Activated CD4-positive, CD25-positive, alpha-beta regulatory T cell treated with anti-CD3 and anti-CD28 coated beads, Interleukin-2, amount 50 U/mL, for 24 hours (primary cell): Measurements from ENCODE around the gene DPP7.
"Not testable (repeated sequence)": the region's sequence is repeated elsewhere in the genome, so short reads cannot be mapped to it uniquely, and the experiment has no call there.

ENCODE experiments used
- ATAC-seq, 2 donors: fragments of 150-1000 bp; cut with Tn5 transposase; one replicate each; pipeline ENCODE4 v1.10.0; 2021; ENCODE audit warnings: mild to moderate bottlenecking in 1 of 2, moderate library complexity in 1 of 2

DPP7 gene

DNA sequence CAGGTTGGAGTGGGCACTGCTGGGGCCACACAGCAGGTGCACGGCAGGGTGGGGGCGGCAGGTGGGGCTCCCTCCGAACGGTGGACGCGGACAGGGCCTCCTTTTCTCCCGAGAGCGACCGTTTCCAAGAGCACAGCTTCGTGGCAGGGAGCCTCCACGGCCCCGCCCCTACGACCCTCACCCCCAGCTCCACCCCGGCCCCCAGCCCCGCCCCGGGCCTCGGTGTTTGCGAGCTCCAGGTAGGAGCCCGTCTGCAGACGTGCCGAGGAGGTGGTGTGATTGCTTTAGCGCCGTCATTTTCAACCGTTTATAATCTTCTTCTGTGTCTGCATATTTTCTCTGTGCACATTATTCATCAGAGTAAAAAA is 33.2 kb upstream of the DPP7 start:
- no peak for ATAC-seq

DNA sequence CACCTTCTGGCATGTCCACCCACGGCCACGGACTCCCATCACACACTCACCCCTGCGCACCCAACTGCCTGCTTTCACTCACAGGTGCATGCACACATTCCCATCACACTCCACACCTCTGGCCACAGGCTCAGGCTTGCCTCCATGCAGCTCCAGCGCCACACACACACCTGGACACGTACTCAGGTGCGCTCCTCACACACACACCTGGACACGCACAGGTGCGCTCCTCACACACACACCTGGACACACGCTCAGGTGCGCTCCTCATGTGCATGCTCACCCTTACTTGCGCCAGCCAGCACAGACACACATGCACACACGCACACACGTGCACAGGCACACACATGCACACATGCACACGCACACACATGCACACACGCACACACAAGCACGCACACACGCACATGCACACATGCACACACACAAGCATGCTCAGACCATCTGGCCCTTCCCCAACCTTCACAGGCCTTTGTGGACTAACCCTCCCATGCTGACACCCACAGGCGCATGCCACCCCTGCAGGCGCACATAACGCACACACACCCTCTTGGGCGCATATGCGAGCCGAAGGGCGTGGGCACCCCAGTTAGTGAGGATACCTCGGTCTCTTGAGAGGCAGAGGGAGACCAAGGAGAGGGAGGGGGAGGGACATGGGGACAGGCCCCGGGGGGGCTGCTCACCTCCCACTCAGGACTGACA is 32.7 kb upstream of the DPP7 start:
- ATAC-seq = no peak

DNA sequence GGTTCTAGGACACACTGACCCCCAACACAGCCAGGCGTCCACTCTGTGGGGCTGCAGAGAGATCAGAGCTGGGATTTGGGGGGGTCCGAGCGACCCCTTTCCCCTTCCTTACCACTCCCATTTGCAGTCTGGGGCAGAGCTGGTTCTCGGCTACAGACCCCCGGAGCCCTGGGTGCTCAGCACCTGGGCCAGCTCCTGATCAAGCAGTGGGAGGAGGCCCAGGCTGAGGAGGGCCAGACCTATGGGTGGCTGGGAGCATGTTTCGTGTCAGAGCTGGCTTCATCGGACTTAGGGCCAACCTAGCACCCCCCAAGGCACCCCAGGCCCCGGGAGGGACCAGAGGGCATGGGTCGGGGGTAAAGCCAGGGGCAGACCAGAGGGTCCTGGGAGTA is 32.0 kb upstream of the DPP7 start:
- ATAC-seq = no peak

DNA sequence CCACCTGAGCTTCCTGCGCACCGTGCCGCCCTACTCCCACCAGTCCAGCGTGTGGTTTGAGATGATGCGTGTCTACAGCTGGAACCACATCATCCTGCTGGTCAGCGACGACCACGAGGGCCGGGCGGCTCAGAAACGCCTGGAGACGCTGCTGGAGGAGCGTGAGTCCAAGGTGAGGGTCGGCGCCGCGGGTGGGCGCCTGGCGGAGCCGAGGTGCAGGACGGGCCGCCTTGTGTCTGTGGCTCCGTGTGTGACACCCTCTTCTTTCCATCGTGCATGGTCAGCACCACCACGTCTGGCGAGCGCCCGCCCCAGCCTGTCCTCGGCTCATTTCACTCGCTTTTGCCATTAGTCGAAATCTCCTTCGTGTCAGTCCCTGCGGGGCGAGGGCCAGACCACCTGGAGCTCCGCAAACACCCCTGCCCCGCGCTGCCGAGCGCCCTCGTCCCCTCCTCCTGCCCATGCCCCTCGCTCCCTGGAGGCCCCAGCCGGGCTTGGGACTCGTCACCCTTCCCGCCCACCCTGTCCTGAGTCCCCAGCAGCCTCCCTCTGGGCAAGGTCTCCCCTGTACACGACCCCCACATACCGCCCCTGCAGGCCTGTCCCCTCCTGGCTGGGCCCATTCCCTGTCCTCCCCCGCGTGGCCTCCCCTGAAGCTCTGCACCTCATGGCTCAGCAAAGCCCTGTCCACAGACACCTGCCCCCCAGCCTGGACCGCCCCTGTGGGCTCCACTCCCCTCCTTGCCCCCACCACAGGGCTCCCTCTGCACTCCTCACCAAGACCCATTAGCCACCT is 31.4 kb upstream of the DPP7 start:
- no peak for ATAC-seq

DNA sequence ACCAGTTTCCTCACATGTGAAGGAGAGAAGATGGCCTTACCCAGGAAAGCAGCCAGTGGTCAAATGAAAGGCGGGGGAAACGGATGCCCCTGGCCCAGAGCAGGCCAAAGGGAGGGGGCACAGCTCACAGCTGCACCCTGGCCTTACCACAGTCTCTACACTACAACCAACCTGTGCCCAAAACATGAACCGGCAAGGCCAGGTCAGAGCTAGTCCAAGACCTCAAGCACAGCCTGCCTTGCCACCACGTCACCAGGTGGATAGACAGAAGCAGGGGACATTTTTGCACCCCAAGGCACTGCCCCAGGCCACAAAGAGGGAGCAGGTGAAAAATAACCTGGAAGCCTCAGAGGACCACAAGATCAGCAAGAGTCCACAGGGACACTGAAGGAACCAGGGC is 28.9 kb upstream of the DPP7 start:
- no peak for ATAC-seq

DNA sequence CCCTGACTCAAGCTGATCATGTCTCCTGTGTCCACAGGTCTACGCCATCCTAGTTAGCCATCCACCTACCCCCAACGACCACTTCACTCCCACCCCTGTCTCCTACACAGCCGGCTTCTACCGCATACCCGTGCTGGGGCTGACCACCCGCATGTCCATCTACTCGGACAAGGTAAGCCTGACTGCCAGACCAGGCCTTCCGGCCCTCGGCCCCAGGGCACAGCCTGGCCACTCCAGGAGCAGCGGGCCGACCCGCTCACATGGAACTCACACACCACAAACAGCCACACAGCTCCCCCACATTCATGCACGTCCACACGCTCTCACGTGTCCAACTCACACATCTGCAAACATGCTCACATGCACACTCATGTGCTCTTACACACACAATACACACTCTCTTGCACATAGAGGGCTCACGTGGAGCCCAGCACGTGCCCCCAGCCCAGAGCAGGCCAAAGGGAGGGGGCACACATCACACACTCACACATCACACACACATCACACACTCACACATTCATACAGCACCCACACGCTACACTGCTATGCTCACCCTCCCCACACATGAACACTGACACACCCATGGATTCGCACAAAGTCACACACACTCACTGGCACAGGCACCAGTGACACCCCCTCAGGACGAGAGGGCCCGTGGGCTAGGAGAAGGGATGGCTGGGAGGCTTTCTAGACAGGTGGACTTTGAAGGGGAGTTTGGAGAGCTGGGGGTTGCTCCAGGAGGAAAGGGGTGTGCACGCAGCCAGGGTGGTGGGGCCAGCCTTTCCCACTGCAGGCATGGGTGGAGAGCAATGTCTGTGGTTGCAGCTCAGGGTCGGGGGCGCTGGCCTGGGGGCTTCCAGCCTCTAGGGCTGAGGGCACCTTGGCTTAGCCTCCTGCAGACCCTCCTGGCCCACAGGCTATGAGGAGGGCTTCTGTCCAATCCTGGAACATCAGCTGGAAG is 27.7 kb upstream of the DPP7 start:
- no peak for ATAC-seq

DNA sequence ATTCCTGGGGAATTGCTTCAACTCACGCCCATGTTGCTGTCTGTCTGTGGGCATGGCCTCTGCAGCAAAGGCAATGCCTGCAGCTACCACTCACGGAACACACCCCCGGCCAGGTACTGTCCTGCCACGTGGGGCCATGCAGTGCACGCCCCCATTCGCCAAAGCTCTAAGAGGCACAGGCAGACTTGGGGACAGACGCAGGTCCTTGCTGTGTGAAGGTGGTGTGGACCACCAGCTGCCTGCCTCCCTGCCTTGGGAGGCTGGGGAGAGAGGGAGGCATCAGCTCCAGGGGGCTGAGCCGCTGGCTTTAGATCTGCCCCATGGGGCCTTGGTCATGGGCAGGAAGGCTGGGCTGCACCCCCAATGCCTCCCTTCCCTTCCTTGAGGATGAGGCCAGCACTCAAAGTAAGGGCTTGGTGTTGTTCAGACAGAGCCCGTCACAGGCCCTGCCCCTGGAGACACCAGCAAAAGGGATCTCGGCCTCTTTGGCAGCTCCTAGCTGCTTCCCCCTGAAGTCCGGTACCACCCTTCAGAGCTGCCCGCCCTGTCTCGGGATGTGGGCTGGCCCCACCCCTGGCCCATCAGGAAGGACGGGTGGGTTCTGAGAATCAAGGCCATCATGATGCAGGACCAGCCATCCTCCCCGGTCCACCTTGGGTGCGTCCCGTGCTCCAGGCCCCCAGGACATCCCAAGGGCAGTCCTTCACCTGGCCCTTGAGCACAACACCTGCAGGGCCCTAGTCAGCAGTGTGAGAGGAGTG is 26.7 kb upstream of the DPP7 start:
- no peak for ATAC-seq

DNA sequence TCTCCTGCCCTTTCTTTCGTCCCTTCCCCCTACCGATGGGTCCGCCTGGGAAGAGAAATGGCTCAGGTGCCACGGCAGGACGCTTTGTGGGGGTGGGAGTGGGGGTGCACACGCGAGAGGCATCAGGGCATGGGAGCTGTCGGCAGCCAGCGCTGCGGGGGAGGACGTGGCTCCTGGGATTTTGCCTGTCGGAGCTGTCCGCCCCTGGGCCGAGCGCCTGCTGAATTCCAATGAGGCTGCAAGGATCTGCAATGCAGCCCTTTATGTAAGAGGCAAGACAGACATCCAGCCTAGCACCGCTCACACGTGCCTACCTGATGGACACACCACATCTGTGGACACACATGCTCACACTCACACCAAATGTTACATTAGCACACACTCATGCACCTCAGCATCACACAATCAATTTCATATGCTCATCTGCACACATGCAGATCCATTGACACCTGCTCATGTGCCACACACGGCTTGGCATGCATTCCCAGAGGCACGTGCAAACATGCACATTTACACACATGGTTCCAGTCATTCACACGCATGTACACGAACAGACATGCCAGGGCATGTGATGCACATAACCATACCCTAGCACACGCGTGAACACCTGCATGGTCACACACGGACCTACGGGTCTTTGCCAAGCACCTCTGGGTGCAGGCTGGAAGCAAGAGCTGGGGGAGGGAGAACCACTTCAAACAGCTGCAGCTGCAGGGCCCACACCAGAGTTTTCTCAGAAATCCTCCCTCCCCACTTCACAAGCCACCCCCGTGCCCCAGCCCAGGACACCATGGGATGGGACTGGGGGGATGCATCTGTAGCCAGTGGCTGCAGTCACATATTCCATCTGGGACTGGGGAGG is 25.8 kb upstream of the DPP7 start:
- no peak for ATAC-seq

DNA sequence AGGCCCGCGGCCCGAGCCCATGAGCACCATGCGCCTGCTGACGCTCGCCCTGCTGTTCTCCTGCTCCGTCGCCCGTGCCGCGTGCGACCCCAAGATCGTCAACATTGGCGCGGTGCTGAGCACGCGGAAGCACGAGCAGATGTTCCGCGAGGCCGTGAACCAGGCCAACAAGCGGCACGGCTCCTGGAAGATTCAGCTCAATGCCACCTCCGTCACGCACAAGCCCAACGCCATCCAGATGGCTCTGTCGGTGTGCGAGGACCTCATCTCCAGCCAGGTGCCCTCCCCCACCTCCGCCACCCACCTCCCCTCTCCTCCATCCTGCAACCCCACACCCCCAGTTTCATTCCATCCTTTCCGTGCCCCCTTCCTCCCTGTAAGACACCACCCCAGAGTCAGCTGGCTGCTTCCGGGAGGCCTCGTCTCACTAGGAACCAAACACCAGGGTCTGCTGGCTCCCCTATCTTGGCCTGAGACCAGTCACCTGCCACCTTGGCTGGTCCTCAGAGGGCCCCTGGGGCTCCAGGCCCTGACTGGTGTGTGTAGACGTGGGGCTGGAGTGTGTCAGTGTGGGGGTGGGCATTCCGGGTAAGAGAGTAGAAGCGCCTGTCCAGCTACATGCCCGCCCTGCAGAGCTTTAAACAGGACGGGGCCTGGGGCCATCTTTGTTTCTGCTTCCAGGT is 25.1 kb upstream of the DPP7 start:
- no peak for ATAC-seq

DNA sequence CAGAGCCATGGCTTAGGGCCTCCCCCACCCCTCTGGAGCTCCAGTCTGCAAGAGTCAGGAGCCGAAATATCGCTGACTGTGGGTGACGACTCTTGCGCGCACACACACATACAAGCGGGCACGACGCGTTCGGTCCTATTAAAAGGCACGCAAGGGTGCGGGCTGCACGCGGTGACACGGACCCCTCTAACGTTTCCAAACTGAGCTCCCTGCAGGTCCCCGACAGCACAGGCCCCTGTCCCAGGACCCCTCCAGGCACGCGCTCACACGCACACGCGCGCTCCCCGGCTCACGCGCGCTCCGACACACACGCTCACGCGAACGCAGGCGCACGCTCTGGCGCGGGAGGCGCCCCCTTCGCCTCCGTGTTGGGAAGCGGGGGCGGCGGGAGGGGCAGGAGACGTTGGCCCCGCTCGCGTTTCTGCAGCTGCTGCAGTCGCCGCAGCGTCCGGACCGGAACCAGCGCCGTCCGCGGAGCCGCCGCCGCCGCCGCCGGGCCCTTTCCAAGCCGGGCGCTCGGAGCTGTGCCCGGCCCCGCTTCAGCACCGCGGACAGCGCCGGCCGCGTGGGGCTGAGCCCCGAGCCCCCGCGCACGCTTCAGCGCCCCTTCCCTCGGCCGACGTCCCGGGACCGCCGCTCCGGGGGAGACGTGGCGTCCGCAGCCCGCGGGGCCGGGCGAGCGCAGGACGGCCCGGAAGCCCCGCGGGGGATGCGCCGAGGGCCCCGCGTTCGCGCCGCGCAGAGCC is 24.4 kb upstream of the DPP7 start, which contains the start of gene GRIN1:
GRIN1 (plus strand) TSS at position 433 of the 746 bp plus-strand sequence. CDS start 333 bp downstream, outside the sequence.
- peak; percentile 44 to 46 for ATAC-seq

DNA sequence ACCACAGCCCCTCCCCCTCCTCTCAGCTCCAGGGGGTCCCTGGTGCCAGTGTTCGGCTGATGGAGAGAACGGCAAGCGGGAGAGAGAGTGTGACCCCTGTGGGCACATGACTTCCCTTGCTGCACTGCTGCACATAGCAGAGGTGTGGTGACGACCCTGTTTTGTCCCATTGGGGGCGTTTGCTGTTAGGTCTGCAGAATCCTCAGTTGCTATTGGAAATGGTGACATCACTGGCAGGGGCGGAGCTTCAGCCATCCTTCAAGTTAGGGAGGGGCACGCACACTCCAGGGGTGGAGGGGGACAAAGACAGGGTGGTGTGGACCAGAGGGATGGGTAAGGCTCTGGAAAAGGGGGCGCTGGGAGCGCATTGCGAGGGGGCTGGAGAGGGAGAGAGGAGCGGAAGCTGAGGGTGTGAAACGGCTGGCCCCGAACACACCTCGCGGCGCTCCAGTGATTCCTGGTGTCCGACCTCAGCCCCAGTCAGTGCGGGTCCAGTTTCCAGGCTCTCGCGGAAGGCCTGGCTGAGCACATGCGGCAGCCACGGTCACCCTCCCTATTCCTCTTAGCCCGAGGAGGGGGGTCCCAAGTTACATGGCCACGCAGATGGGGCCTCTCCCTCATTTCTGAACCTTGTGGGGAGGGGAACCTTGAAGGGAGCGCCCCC is 23.7 kb upstream of the DPP7 start:
- no peak for ATAC-seq

DNA sequence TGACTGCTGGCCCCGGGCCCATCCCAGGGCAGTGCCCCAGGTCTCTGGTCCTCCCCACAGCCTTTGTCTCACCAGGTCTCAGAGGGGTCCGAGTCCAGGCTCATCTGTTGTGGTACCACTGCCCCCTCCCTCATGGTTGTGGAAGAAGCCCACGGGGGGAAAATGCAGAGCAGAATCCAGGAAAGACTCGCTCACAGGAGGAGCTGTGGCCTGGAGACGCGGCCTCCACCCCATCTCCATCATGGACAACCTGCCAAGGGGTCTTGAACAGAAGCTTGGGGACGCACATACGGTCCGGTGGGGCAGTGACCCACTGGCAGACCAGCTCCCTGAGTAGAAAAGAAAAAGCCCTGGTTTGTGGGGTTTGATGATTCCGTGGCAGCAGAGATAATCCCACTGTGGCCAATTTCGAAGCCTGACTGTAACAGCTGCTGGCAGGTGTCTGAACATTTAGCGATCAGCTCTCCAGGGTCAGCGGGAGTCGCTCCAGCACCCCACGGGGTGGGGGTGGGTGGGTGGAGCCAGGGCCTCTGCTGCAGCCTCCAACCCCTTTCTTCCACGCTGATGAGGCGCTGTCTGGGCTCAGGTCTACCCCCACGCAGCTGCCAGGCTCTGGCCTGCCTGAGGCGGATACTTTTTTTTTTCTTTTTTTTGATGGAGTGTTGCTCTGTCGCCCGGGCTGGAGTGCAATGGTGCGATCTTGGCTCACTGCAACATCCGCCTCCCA is 22.5 kb upstream of the DPP7 start:
- no peak for ATAC-seq

DNA sequence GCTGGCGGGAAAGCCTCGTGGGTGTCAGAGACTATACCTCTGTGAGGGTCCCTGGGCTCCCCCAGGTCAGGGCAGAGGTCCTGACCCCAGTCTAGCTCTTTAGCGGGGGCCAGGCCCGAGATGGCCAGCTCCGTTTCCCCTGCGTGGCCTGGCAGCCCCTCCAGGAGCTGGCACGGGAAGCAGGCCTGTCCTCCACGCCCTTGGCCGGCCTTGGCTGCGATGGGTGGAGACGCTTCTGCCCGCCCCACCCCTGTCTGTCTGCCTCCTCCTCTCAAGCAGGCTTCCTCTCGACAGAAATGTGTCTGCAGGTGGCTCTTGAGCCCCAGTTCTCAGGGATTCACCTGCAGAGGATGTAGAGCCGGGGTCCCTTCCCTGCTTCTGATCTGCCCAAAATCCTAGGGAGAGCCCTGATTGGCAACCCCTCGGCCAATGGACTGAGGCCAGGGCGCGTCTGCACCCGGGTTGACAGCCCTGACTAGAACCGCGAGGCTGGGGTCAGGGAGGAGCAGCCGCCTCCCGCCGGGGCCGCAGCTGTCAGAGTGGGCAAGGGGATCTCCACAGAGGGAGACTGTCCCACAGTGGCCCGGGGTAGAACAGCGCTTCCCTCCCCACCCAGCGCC is 21.8 kb upstream of the DPP7 start:
- ATAC-seq = no peak

DNA sequence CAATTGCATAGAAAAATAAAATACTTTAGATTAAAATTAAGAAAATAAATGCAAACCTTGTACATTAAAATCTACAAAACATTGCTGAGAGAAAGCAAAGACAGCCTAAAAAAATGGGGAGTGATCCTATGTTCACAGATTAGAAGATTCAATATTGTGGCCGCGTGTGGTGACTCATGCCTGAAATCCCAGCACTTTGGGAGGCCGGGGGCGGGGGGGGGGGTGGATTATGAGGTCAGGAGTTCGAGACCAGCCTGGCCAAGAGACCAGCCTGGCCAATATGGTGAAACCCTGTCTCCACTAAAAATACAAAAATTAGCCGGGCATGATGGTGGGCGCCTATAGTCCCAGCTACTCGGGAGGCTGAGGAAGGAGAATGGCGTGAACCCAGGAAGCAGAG is 20.6 kb upstream of the DPP7 start:
- ATAC-seq = not testable (repeated sequence)

DNA sequence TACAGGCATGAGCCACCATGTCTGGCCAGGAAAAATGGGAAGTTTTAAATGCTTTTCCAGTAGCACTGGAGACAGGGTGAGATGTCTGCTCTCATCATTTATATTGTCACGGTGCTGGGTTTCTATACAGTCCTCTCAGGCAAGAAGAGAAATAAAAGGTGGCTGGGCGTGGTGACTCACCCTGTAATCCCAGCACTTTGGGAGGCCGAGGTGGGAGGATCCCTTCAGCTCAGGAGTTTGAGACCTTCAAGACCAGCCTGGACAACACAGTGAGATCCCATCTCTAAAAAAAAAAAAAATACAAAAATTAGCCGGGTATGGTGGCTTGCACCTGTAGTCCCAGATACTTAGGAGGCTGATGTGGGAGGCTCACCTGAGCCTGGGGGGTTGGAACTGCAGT is 19.7 kb upstream of the DPP7 start:
- ATAC-seq = no peak

DNA sequence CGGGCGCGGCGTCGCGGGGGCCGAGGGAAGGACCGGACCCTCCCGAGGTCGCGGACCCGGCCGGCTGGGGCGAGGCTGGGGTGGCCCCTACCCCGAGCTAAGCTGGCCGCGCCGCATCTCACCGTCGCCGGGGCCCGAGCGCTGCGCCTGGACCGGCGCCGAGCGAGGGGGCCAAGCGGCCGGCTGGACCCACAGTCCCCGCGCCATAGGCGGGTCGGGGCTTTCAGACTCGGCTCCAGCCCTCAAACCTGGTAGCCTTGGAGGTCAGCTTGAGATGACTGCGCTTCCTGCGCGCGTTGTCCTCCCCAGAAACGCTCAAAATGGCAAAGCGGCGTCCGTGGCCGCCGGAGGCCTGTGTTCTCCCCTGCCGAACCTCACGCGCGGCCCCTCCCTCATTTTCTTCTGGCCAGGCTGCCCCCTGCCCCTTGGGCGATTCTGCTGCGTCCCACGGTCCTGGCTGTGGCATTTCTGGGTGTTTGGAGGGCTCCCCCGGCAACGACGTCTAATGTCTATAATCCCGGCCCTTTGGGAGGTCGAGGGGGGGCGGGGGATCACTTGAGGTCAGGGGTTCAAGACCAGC is 15.7 kb upstream of the DPP7 start:
- ATAC-seq = peak; percentile 0 to 1

DNA sequence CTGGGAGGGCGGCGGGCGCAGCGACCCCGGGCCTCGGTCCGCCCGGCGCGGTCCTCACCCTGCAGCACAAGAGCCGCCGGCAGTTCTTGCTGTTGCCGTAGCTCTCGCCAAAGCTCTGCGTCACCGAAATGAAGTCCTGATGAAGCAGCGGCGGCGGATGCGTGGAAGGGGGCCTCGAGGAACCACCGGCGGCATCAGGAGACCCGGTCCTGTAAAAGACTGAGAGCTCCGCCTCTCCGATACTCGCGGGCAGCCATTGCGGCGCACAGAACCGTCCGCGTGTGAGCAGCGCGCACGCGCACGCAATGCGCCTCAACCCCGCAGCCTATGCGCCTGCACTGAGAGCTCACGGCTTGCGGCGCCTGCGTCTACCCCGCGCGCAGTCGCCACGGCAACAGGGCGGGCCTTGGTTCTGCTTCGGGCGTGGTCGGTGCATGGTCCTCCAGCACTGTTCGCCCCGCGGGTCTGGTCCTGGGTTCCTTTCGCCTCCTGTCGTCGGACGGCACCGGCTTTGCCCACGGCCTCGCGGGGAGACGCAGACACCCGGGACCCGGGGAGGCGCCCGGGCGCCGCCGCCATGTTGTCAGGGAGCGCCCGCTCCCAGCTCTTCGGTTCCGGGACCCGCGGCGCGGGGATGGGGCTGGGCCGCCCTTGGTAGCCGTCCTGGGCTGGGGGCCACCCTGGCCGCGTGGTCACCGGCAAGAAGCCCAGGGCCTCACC is 15.1 kb upstream of the DPP7 start:
- peak; percentile 99 for ATAC-seq
